Measurements from ENCODE around the gene KRT83. TPM values are rescaled to one million over a fixed set of nuclear protein-coding genes. Genes with fewer than 3 reads are reported as not detected.

The KRT83 gene
- total RNA-seq, 1 experiment from 2014 or later: not detected

GRCh38 chr12:52363111-52363679 lies 42.0 kb upstream of the KRT83 start:
- no peak overlapping the region for H3K27ac ChIP-seq (ENCODE audit: insufficient read length, low read depth, low read length)
- TF ChIP-seq, protein P1, sequence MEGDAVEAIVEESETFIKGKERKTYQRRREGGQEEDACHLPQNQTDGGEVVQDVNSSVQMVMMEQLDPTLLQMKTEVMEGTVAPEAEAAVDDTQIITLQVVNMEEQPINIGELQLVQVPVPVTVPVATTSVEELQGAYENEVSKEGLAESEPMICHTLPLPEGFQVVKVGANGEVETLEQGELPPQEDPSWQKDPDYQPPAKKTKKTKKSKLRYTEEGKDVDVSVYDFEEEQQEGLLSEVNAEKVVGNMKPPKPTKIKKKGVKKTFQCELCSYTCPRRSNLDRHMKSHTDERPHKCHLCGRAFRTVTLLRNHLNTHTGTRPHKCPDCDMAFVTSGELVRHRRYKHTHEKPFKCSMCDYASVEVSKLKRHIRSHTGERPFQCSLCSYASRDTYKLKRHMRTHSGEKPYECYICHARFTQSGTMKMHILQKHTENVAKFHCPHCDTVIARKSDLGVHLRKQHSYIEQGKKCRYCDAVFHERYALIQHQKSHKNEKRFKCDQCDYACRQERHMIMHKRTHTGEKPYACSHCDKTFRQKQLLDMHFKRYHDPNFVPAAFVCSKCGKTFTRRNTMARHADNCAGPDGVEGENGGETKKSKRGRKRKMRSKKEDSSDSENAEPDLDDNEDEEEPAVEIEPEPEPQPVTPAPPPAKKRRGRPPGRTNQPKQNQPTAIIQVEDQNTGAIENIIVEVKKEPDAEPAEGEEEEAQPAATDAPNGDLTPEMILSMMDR (conservative IDR thresholded peaks at IDR 0.05): no peak

More at GRCh38 chr12:52363111-52363679, 42.0 kb upstream of the KRT83 start:
- Mint-ChIP-seq H3K36me3 (ENCODE audit: insufficient read depth in 1 of 3, low read depth in 3 of 3) (no peaks in the 10 kb centered on the region), H3K27ac (no peak overlapping the region), H3K4me1 (peaks cover 0 to 4% of the 10 kb centered on the region in 2 experiments; a peak in 2 of 4 replicates), H3K9me3 (no peaks in the 10 kb centered on the region; a peak in 1 of 5 replicates), H3K4me3 (no peak overlapping the region), H3K27me3 (ENCODE audit: low read depth) (peaks cover 12% of the 10 kb centered on the region)
- Histone ChIP-seq H2BK5ac (ENCODE audit: insufficient read length, low read length) (no peak overlapping the region), H3K4ac (ENCODE audit: low read depth, low read length) (no peak overlapping the region), H2BK12ac (ENCODE audit: insufficient read length, low read depth, low read length) (no peak overlapping the region), H3K9ac (ENCODE audit: extremely low read depth, insufficient read length, low read length) (no peak overlapping the region), H4K5ac (ENCODE audit: insufficient read length, low read depth, low read length) (no peak overlapping the region), H3K9me3 (ENCODE audit: control insufficient read depth, low read depth, low read length) (no peaks in the 10 kb centered on the region), H4K91ac (ENCODE audit: insufficient read length, low read depth, low read length) (no peak overlapping the region), H3K4me1 (ENCODE audit: insufficient read depth, low read length) (no peaks in the 10 kb centered on the region), H2BK120ac (ENCODE audit: low read depth, low read length, poor library complexity, severe bottlenecking) (no peak overlapping the region), H2AFZ (ENCODE audit: low read length) (no peak overlapping the region), H3T11ph (ENCODE audit: low read length) (no peak overlapping the region), H3K18ac (ENCODE audit: insufficient read length, low read depth, low read length) (no peak overlapping the region), H2BK20ac (ENCODE audit: low read depth, low read length, poor library complexity, severe bottlenecking) (no peak overlapping the region), H3K23ac (ENCODE audit: insufficient read length, low read depth, low read length) (no peak overlapping the region), H3K27me3 (ENCODE audit: insufficient read depth, low read length) (no peaks in the 10 kb centered on the region), H3K79me2 (ENCODE audit: insufficient read depth, low read length) (no peaks in the 10 kb centered on the region), H4K20me1 (ENCODE audit: control insufficient read depth, insufficient read depth, insufficient read length) (no peaks in the 10 kb centered on the region), H2AK5ac (ENCODE audit: insufficient read length, low read length) (no peak overlapping the region), H3K23me2 (ENCODE audit: insufficient read length, low read depth, low read length, poor library complexity, severe bottlenecking) (no peaks in the 10 kb centered on the region), H3K79me1 (ENCODE audit: insufficient read depth, low read depth, low read length, poor library complexity, severe bottlenecking) (no peaks in the 10 kb centered on the region), H3K14ac (ENCODE audit: insufficient read depth, low read length) (no peak overlapping the region), H4K8ac (replicated peaks; ENCODE audit: insufficient read length, low read depth, low read length) (no peak overlapping the region), H2BK15ac (ENCODE audit: low read depth, low read length) (no peak overlapping the region), H3K56ac (ENCODE audit: insufficient read length, low read depth, low read length) (no peak overlapping the region), H3K4me2 (ENCODE audit: insufficient read depth, insufficient read length, low read length) (no peak overlapping the region)
- no peak for DNase-seq
- WGBS (ENCODE audit: extremely low coverage, insufficient read length, low lambda C conversion rate): no CpG with 5 or more reads among the region's 12 CpGs
